Liver (tissue), 9 donors: ENCODE measurements around the gene ALPI. TPM values are rescaled to one million over a fixed set of nuclear protein-coding genes. Genes with fewer than 3 reads are reported as not detected.

ENCODE experiments used
- DNase-seq: peaks from one replicate; pipeline ENCODE4 v3.0.0-alpha.2; 2017; ENCODE audit warnings: low spot score
- H3K27ac ChIP-seq, 2 donors: one replicate each; pipeline ENCODE4 v1.7.0; 2013; ENCODE audit warnings: inconsistent platforms in 2 of 2, low read length in 2 of 2, control low read depth in 1 of 2, low read depth in 1 of 2, mild to moderate bottlenecking in 1 of 2
- H3K27me3 ChIP-seq, 4 donors: one replicate each; pipeline versions ENCODE4 v1.6.1 to v1.7.0; 2013; ENCODE audit warnings: low read length in 3 of 4, inconsistent platforms in 1 of 4, mild to moderate bottlenecking in 1 of 4, moderate library complexity in 1 of 4; ENCODE audit not compliant: control insufficient read depth in 4 of 4, insufficient read depth in 4 of 4
- H3K36me3 ChIP-seq, 4 donors: one replicate each; pipeline versions ENCODE4 v1.6.1 to v1.7.0; 2013; ENCODE audit warnings: low read length in 3 of 4, mild to moderate bottlenecking in 3 of 4, low read depth in 1 of 4, moderate library complexity in 1 of 4; ENCODE audit not compliant: control insufficient read depth in 4 of 4, insufficient read depth in 3 of 4
- H3K4me1 ChIP-seq, 4 donors: one replicate each; pipeline versions ENCODE4 v1.6.1 to v1.7.0; 2013; ENCODE audit warnings: low read length in 3 of 4, mild to moderate bottlenecking in 3 of 4, moderate library complexity in 1 of 4; ENCODE audit not compliant: control insufficient read depth in 4 of 4, insufficient read depth in 4 of 4
- H3K4me3 ChIP-seq, 3 donors: one replicate each; pipeline versions ENCODE4 v1.6.1 to v1.7.0; 2013; ENCODE audit warnings: low read length in 3 of 3, control low read depth in 1 of 3, low read depth in 1 of 3, mild to moderate bottlenecking in 1 of 3
- H3K9ac ChIP-seq, 2 donors: one replicate each; pipeline ENCODE4 v1.7.0; 2013; ENCODE audit warnings: low read length in 2 of 2, mild to moderate bottlenecking in 2 of 2, moderate library complexity in 2 of 2, control low read depth in 1 of 2, low read depth in 1 of 2
- H3K9me3 ChIP-seq, 4 donors: one replicate each; pipeline versions ENCODE4 v1.6.1 to v1.7.0; 2013; ENCODE audit warnings: low read length in 3 of 4; ENCODE audit not compliant: control insufficient read depth in 4 of 4
- ATF3 ChIP-seq: IDR thresholded peaks from 2 replicates; pipeline ENCODE4 v1.6.1; 2016; ENCODE audit warnings: antibody characterized with exemption
- EGR1 ChIP-seq, 2 donors: IDR thresholded peaks; 2 replicates each; pipeline ENCODE4 v1.6.1; 2016 to 2018; ENCODE audit warnings: antibody characterized with exemption in 2 of 2, low read depth in 2 of 2
- FOXA1 ChIP-seq: IDR thresholded peaks from 2 replicates; pipeline ENCODE4 v1.6.1; 2016; ENCODE audit warnings: antibody characterized with exemption
- GABPA ChIP-seq, 2 donors: IDR thresholded peaks in 1 of 2; conservative IDR thresholded peaks in 1 of 2; 2 replicates each; pipeline ENCODE4 v1.6.1; 2016; ENCODE audit warnings: antibody characterized with exemption in 2 of 2, mild to moderate bottlenecking in 1 of 2, moderate library complexity in 1 of 2
- HNF4A ChIP-seq, 2 donors: conservative IDR thresholded peaks; 2 replicates each; pipeline ENCODE4 v1.6.1; 2016; ENCODE audit warnings: antibody characterized with exemption in 2 of 2, mild to moderate bottlenecking in 2 of 2
- HNF4G ChIP-seq: IDR thresholded peaks from 2 replicates; pipeline ENCODE4 v1.6.1; 2016; ENCODE audit warnings: antibody characterized with exemption
- JUND ChIP-seq, 2 donors: IDR thresholded peaks; 2 replicates each; pipeline ENCODE4 v1.6.1; 2016; ENCODE audit warnings: antibody characterized with exemption in 2 of 2
- NR2F2 ChIP-seq: IDR thresholded peaks from 2 replicates; pipeline ENCODE4 v1.6.1; 2016; ENCODE audit warnings: antibody characterized with exemption
- RAD21 ChIP-seq, 2 donors: IDR thresholded peaks; 2 replicates each; pipeline ENCODE4 v1.6.1; 2016; ENCODE audit warnings: antibody characterized with exemption in 2 of 2, mild to moderate bottlenecking in 2 of 2
- REST ChIP-seq: IDR thresholded peaks from 2 replicates; pipeline ENCODE4 v1.6.1; 2016; ENCODE audit warnings: antibody characterized with exemption, mild to moderate bottlenecking
- RXRA ChIP-seq, 2 donors: IDR thresholded peaks; 2 replicates each; pipeline ENCODE4 v1.6.1; 2017 to 2018; ENCODE audit warnings: antibody characterized with exemption in 2 of 2, mild to moderate bottlenecking in 1 of 2
- SP1 ChIP-seq: IDR thresholded peaks from 2 replicates; pipeline ENCODE4 v1.6.1; 2018; ENCODE audit warnings: antibody characterized with exemption, mild to moderate bottlenecking
- TAF1 ChIP-seq: conservative IDR thresholded peaks from 2 replicates; pipeline ENCODE4 v1.6.1; 2016; ENCODE audit warnings: antibody characterized with exemption, mild to moderate bottlenecking
- YY1 ChIP-seq: IDR thresholded peaks from 2 replicates; pipeline ENCODE4 v1.6.1; 2016; ENCODE audit warnings: antibody characterized with exemption, mild to moderate bottlenecking
- WGBS: extraction: QIAGEN DNeasy Blood & Tissue Kit; methylation state at CpG from one replicate; pipeline ENCODE4 v1.1.7; 2013; 5-methylcytosine and 5-hydroxymethylcytosine counted together
- polyA plus RNA-seq, 2 donors: library from polyadenylated mRNA; stranded (reverse) in 1 of 2; unstranded in 1 of 2; fragments of 200-250 nt in 1 of 2; fragments of >200 nt in 1 of 2; fragmentation: Nextera tagmentation in 1 of 2; extraction: Ambion mirVana in 1 of 2; gene quantifications; one replicate each; pipeline versions ENCODE4 v1.2.1 to v1.2.3, GENCODE V29; 2013 to 2015
- total RNA-seq, 2 donors: library from RNA; depleted of rRNA; stranded (reverse); fragments of >200 nt; gene quantifications; one replicate each; pipeline ENCODE4 v1.2.3, GENCODE V29; 2014
- TF ChIP-seq, protein P1 (sequence below): IDR thresholded peaks from 2 replicates; pipeline ENCODE4 v1.6.1; 2016; ENCODE audit warnings: antibody characterized with exemption
- TF ChIP-seq, protein P2 (sequence below): fragments of 150-350 bp; IDR thresholded peaks from 2 replicates; pipeline ENCODE4 v1.5.1; 2017; ENCODE audit warnings: improper control_type of control experiment, low read depth, low read length; ENCODE audit not compliant: missing input control
- TF ChIP-seq, protein P3 (sequence below): IDR thresholded peaks from 2 replicates; pipeline ENCODE4 v1.6.1; 2016; ENCODE audit warnings: antibody characterized with exemption
- donor health status: healthy.
- donor health status: healthy.
- donor health status: healthy.
- donor health status: healthy.
- donor health status: healthy.

ALPI gene
- total and polyA plus RNA-seq, 4 donors, result 0.02 TPM; not detected in 3

DNA sequence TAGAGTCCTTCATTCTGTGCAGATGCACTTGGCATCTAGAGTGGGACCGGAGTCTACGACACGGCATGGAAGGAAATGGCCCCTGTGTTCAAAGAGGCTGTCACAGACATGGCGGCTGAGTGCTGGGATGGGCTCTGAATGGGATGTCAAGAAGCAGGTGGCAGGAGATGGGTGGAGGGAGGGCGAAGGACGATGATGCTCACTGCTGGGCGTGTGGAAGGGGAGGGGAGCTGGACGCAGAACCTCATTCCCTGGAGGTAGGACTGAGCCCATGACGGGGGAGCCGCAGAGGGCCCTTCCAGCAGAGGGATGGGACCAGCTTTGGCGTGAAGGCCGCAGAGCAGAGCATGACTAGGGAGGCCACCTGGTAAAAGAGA lies 18.8 kb upstream of the ALPI start:
- DNase-seq, result no peak
- Histone ChIP-seq H3K9me3 (no peaks in the 10 kb centered on the region), H3K27ac (no peak overlapping the region), H3K4me1 (no peaks in the 10 kb centered on the region), H3K9ac (no peak overlapping the region), H3K4me3 (no peak overlapping the region), H3K36me3 (no peaks in the 10 kb centered on the region), H3K27me3 (no peaks in the 10 kb centered on the region)
- no peak for TF ChIP-seq FOXA1
- no peak for TF ChIP-seq RAD21 (IDR thresholded peaks at IDR 0.05)
- TF ChIP-seq NR2F2, result no peak
- no peak for TF ChIP-seq EGR1 (IDR thresholded peaks at IDR 0.05; ENCODE audit: low read depth in 2 of 2)
- WGBS, result 92% methylated on average over 12 of the region's 12 CpGs

DNA sequence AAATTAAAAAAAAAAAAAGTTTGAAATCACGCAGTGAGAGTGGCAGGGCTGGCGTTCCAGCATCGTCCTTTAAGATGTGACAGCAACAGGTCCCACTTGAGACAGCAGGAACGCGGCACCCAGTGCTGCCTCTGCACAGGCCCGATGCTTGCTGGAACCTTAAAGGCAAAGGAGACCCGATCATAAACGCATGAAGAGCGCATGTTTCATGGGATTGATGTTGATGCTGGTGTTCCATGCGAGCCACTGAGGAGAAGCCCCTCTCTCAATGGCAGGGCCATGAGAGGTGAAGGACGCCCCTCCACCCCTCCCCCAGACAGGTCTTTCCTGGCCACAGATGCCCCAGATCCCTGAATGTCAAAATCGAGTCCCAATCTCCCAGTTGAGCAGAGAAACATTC lies 17.9 kb upstream of the ALPI start:
- no peak overlapping the region for H3K27ac ChIP-seq
- H3K27me3 ChIP-seq, result no peaks in the 10 kb centered on the region
- 86% methylated on average over 12 of the region's 12 CpGs for WGBS
- H3K9ac ChIP-seq, result no peak overlapping the region
- H3K36me3 ChIP-seq, result no peaks in the 10 kb centered on the region
- H3K4me1 ChIP-seq, result no peaks in the 10 kb centered on the region
- no peaks in the 10 kb centered on the region for H3K9me3 ChIP-seq
- TF ChIP-seq HNF4G (no peak), SP1 (no peak)
- no peak overlapping the region for H3K4me3 ChIP-seq
- no peak for DNase-seq

DNA sequence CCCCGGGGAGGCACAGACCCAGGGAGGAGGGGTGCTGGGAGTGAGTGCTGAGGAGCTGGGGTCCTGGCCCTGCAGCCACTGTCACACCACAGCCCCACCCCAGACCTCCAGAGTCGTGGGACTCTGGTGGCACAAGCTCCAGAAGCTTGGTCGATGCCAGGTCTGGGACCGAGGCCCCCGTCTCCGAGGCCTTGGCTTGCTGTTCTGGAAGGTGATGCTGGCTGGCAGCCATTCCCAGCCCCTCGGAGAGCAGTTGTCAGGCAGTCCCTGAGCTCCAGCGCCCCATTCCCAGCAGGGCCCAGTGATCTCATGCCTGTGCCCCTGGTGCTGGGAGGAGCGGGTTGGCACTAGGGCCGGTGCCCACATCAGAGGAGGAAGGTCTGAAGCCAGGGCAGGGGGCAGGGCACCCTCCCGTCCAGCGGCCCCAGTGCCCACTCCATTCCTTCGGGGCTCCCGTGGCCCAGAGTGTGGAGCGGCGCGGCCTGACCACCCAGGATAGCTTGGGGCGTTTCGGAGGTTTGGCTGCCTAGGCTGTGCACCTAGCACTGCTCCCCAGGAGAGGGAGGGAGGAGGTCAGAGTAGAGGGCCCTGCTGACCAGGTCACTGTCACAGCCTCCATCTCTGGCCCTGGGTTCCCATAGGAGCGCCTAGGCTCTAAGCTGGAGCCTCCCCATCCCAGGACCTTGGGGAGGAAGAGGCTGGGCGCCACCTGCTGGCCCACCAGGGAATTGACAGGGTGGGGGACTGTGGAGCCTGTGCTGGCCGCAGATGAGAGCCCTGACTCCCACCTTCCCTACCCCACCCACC lies 16.8 kb upstream of the ALPI start:
- Histone ChIP-seq H3K27ac (no peak overlapping the region), H3K4me1 (peaks cover 0 to 5% (median 2%) of the 10 kb centered on the region in 4 donors)

More for the DNA sequence above, 16.8 kb upstream of the ALPI start:
- TF ChIP-seq GABPA (IDR thresholded peaks at IDR 0.05 in 1 of 2, conservative IDR thresholded peaks at IDR 0.05 in 1 of 2) (no peak), RAD21 (IDR thresholded peaks at IDR 0.05) (peak in 1 of 2 donors; percentile 60), EGR1 (IDR thresholded peaks at IDR 0.05; ENCODE audit: low read depth in 2 of 2) (no peak), RXRA (IDR thresholded peaks at IDR 0.05) (no peak), JUND (IDR thresholded peaks at IDR 0.05) (no peak), SP1 (no peak), ATF3 (no peak), YY1 (no peak), NR2F2 (no peak), HNF4A (conservative IDR thresholded peaks at IDR 0.05) (no peak), REST (no peak), TAF1 (no peak), FOXA1 (no peak)
- TF ChIP-seq, protein P1, sequence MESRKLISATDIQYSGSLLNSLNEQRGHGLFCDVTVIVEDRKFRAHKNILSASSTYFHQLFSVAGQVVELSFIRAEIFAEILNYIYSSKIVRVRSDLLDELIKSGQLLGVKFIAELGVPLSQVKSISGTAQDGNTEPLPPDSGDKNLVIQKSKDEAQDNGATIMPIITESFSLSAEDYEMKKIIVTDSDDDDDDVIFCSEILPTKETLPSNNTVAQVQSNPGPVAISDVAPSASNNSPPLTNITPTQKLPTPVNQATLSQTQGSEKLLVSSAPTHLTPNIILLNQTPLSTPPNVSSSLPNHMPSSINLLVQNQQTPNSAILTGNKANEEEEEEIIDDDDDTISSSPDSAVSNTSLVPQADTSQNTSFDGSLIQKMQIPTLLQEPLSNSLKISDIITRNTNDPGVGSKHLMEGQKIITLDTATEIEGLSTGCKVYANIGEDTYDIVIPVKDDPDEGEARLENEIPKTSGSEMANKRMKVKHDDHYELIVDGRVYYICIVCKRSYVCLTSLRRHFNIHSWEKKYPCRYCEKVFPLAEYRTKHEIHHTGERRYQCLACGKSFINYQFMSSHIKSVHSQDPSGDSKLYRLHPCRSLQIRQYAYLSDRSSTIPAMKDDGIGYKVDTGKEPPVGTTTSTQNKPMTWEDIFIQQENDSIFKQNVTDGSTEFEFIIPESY, result no peak
- TF ChIP-seq, protein P2, sequence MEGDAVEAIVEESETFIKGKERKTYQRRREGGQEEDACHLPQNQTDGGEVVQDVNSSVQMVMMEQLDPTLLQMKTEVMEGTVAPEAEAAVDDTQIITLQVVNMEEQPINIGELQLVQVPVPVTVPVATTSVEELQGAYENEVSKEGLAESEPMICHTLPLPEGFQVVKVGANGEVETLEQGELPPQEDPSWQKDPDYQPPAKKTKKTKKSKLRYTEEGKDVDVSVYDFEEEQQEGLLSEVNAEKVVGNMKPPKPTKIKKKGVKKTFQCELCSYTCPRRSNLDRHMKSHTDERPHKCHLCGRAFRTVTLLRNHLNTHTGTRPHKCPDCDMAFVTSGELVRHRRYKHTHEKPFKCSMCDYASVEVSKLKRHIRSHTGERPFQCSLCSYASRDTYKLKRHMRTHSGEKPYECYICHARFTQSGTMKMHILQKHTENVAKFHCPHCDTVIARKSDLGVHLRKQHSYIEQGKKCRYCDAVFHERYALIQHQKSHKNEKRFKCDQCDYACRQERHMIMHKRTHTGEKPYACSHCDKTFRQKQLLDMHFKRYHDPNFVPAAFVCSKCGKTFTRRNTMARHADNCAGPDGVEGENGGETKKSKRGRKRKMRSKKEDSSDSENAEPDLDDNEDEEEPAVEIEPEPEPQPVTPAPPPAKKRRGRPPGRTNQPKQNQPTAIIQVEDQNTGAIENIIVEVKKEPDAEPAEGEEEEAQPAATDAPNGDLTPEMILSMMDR, result peak; percentile 17
- TF ChIP-seq, protein P3, sequence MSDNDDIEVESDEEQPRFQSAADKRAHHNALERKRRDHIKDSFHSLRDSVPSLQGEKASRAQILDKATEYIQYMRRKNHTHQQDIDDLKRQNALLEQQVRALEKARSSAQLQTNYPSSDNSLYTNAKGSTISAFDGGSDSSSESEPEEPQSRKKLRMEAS, result no peak
- Histone ChIP-seq H3K4me3 (no peak overlapping the region), H3K36me3 (no peaks in the 10 kb centered on the region), H3K9me3 (no peaks in the 10 kb centered on the region), H3K9ac (no peak overlapping the region), H3K27me3 (no peaks in the 10 kb centered on the region)
- no peak for DNase-seq
- 68% methylated on average over 22 of the region's 22 CpGs for WGBS
